HG03064 (cell line): ENCODE measurements around the gene TRIM71.
"Not testable (repeated sequence)": the region's sequence is repeated elsewhere in the genome, so short reads cannot be mapped to it uniquely, and the experiment has no call there.

Source experiments
- ATAC-seq: cut with Tn5 transposase; IDR thresholded peaks from one replicate; pipeline ENCODE4 v1.9.1; 2021; ENCODE audit warnings: low read depth; ENCODE audit not compliant: unreplicated experiment

TRIM71 gene

DNA sequence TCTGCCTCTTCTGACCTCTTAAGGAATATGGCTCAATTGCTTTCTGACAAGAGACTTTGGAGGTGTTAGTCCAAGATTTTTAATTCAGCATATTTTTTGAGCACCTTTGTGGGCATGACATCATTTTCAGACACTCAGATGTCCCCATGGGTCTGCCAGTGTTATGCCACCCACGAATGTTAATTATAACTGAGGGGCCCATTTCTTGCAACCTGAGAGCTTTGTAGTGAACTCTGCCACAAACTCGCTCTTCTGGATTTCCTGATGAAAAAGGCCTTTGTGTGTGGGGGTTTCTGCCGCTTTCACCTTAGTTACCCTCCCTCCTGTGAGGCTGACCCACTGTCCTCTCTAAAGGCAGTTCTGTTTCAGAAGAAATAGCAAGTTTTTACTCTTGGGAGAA lies 69.1 kb downstream of the TRIM71 start:
- no peak for ATAC-seq

- peak; percentile 98 for ATAC-seq
Observed at GRCh38 chr3:32888739-32889138, 70.9 kb downstream of the TRIM71 start.

- no peak for ATAC-seq
Observed at GRCh38 chr3:32890420-32891276, 72.9 kb downstream of the TRIM71 start.

- ATAC-seq, result no peak
Observed at GRCh38 chr3:32891365-32891764, 73.6 kb downstream of the TRIM71 start.

DNA sequence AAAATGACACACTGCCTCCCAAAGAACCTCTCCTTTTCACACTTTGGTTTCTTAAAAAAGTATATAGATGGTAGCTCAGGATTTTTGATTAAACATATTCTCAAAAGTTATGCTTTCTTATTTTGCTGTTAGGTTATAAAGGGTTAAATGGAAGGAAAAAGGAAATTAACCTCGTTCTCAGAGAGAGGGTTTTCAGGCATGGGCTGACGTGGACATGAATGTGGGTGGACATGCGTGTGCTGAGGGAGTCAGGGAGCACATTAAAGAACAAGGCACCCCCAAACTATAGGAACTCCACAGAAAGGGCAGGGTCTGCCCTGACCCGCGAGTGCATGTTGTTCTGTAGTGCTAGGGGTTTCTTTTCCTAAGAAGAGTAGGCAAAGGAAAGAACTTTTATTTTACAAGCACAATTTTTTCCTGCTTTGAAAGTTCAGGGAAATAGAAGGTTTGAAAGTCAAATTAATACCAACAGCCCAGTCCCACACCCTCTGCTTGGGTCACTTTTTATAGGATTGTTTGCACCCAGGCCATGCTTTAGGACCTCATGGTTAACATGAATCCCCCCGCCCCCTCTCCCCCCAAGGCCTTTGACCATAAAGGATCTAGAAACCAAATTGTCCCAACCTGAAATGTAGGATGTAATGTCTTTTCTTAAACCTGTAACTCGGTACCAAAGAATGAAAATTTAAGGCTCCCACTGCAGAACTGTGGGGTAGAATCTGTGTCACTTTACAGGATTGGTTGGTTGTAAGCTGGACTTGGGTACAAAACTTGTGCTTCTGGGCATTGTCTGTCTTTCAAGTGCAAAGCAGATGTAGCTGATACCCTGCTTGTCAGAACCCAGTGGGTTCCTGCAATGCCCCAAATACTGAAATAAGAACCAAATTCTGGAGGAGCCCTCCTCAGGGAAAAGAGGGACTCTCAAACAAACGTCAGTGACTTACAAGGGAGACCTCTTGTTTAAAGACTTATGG lies 75.1 kb downstream of the TRIM71 start:
- ATAC-seq, result no peak

GRCh38 chr3:32894977-32895376 lies 77.2 kb downstream of the TRIM71 start:
- no peak for ATAC-seq

DNA sequence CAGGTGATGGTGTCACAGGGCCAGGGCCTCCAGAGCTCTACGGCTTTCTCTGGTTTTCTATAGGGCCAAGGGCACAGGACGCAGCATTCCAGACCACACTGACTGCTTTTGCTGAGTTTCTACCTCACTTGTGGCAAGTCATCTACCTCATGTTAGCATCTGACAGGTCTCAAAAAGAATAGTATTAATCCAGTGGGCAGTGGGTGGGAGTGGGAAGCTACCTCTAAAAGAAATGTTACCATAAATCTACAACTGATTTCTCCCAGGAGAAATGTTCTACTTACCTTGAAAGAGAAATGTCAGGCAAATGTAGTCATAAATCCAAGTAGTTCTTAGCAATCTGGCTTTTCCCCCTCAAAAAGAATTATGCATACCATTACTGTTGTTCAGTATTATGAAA lies 77.9 kb downstream of the TRIM71 start:
- ATAC-seq, result no peak

DNA sequence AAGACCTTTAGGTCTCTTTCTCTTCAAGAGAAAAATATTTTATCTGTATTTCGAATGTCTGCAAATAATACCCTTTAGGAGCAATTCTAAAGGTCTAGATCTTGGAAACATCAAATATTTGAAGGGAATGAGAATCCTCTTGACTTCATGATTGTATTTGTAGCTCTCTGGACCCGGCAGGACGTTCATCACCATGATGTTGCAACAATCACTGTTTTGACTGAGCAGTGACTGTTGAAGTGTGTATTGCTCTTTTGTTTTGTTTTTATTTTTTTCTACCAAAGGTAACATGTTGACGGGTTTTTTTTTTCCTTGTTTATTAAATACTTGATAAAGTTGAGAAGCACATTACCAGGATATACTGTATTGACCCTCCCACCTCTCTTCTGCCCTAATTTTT lies 78.3 kb downstream of the TRIM71 start:
- no peak for ATAC-seq

GRCh38 chr3:32897001-32897601 lies 79.3 kb downstream of the TRIM71 start:
- ATAC-seq, result no peak

GRCh38 chr3:32897981-32898623 lies 80.3 kb downstream of the TRIM71 start:
- ATAC-seq, result no peak

DNA sequence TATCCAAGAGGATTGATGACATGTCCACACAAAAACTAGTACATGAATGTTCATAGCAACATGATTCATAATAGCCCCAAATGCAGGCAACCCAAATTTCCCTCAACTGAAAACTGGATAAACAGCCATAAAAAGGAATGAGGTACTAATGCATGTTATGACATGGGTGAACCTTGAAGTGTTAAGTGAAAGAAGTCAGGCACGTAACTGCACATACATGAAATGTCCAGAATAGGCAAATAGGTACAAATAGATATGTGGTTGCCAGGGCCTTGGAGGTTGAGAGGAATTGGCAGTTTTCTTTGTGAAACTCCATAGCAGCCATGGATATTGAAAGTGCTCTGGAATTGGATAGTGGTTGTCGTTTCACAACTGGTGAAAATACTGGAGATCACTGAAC lies 81.5 kb downstream of the TRIM71 start:
- no peak for ATAC-seq

- no peak for ATAC-seq
Observed at GRCh38 chr3:32901005-32901932, 83.5 kb downstream of the TRIM71 start.

DNA sequence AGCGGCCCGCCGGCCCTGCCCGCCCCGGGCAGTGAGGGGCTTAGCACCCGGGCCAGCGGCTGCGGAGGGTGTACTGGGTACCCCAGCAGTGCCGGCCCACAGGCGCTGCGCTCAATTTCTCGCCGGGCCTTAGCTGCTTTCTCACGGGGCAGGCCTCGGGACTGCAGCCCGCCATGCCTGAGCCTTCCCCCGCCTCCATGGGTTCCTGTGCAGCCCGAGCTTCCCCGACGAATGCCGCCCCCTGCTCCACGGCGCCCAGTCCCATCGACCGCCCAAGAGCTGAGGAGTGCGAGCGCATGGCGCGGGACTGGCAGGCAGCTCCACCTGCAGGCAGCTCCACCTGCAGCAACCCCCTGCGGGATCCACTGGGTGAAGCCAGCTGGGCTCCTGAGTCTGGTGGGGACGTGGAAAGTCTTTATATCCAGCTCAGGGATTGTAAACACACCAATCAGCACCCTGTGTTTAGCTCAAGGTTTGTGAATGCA lies 85.1 kb downstream of the TRIM71 start:
- not testable (repeated sequence) for ATAC-seq

DNA sequence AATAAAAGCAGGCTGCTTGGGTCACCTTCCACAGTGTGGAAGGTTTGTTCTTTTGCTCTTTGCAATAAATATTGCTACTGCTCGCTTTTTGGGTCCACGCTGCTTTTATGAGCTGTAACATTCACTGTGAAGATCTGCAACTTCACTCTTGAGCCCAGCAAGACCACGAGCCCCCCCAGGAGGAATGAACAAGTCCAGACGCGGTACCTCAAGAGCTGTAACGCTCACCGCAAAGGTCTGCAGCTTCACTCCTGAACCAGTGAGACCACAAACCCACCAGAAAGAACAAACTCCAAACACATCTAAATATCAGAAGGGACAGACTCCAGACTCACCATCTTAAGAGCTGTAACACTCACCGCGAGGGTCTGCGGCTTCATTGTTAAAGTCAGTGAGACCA lies 86.2 kb downstream of the TRIM71 start:
- ATAC-seq, result no peak

GRCh38 chr3:32909999-32910398 lies 92.2 kb downstream of the TRIM71 start:
- ATAC-seq, result no peak

- ATAC-seq, result no peak
Observed at GRCh38 chr3:32910954-32911353, 93.2 kb downstream of the TRIM71 start.

DNA sequence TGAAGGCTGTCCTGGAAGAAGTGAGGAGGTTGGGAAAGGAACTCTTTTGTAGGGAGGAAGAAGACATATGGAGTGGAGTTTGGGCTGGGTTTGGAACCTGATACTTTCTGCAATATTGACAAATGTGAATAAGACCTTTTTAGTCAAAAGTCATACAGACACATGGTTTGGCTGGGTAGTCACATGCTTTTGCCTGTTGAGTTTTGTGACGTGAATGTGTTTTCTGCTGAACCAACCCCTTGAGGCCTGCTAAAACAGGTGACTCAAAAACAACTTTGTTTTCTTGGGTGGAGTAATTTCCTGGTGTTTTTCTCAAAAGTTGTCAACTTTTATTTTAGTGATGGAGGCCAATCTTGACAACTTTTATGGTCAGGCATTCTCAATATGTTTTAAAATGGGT lies 94.2 kb downstream of the TRIM71 start:
- ATAC-seq, result no peak

DNA sequence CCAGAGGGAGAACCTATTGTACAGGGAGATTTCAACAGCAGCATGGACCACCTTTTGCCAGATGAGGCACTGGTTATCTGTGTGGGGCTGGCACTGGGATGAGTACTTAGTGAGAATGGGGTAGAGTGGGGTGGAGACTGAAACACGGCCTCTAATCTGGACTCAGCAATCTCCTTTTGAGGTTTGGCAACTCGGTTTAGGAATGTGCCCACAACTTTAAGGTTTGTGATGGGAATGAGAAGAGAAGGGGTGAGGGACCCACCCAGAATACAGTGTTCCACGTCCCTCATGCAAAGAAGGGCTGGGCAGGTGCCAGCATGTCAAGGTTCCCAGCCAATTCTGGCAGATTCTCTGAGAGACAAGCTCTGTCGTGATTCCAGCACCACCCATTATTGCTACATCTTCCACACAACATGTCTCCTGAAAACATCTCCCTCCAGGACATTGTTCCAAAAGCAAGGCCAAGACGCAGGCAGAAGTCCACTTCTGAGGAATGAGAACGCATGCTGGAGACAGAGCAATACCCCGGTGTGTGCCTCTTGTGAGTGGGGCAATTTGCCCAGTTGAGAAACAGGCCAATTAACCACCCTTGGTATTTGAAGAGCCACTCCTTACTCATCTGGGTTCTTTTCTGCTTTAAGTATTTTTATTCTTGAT lies 96.1 kb downstream of the TRIM71 start:
- ATAC-seq, result no peak

DNA sequence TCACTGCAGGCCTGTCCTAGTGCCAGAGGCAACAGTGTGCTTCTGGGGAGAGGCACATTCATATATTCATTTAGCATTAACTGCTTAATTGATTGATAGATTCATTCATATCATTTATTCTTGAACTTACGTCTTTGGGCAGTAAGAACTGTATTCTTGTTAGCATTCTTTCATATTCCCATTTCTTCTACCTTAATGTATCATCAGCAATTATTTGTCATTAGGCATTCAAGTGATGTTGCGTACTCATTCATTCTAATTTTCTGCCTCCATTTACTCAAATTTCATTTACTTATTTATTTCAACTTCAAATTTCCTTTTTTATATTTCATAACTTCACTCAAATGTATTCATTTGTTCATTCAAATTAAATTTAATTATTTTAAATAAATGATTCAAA lies 102.1 kb downstream of the TRIM71 start:
- ATAC-seq, result no peak
